PC-3 (cell line): ENCODE results near the gene KTI12.

ENCODE experiments used
- CTCF ChIP-seq: fragments of 300-600 bp; sonication (generic); conservative IDR thresholded peaks from 2 replicates; pipeline ENCODE4 v1.5.1; 2017; ENCODE audit warnings: antibody characterized with exemption, low read depth, mild to moderate bottlenecking, low read length
- EZH2phosphoT487 ChIP-seq: fragments of 300-600 bp; sonication (generic); IDR thresholded peaks from 2 replicates; pipeline ENCODE4 v1.6.1; 2018; ENCODE audit warnings: mild to moderate bottlenecking, antibody characterized with exemption, low read length, borderline replicate concordance

- no peak for TF ChIP-seq CTCF
- no peak for TF ChIP-seq EZH2phosphoT487
Observed at GRCh38 chr1:52026278-52026677, 7.3 kb downstream of the KTI12 start.
